Mesothelial cell of epicardium (in vitro differentiated cells): ENCODE measurements around the gene TULP1. TPM values are rescaled to one million over a fixed set of nuclear protein-coding genes. Genes with fewer than 3 reads are reported as not detected.
A peak's percentile ranks its signal among the peaks of the same experiment; 100 is the strongest.

Experiments
- DNase-seq, 2 experiments: peaks; one replicate each; pipeline ENCODE4 v3.0.0; 2021; ENCODE audit warnings: low spot score in 2 of 2; ENCODE audit not compliant: unreplicated experiment in 2 of 2
- H3K27ac Mint-ChIP-seq: 2 replicates; pipeline ENCODE4 v1.8.0; 2021; ENCODE audit warnings: mixed read lengths
- H3K27me3 Mint-ChIP-seq: 2 replicates; pipeline ENCODE4 v1.8.0; 2021; ENCODE audit warnings: low read depth, mixed read lengths
- H3K36me3 Mint-ChIP-seq: 2 replicates; pipeline ENCODE4 v1.8.0; 2021; ENCODE audit warnings: mixed read lengths
- H3K4me1 Mint-ChIP-seq: 2 replicates; pipeline ENCODE4 v1.8.0; 2021; ENCODE audit warnings: mixed read lengths
- H3K4me3 Mint-ChIP-seq: 2 replicates; pipeline ENCODE4 v1.8.0; 2021; ENCODE audit warnings: mild to moderate bottlenecking, moderate library complexity, mixed read lengths
- H3K9me3 Mint-ChIP-seq: 2 replicates; pipeline ENCODE4 v1.8.0; 2021; ENCODE audit warnings: mixed read lengths
- microRNA-seq: library from miRNA; unstranded; fragments of <30 nt; microRNA quantifications from one replicate; pipeline ENCODE4 v1.2.0, GENCODE V29; 2021; ENCODE audit warnings: inconsistent platforms, mixed read lengths
- total RNA-seq: library from RNA; stranded (reverse); gene quantifications from 3 replicates; pipeline ENCODE4 v1.2.1, GENCODE V29; 2021
- TF ChIP-seq, protein P1 (sequence below): fragments of 200-600 bp; sonication (generic); IDR thresholded peaks from one replicate; pipeline ENCODE4 v1.5.0; 2021; ENCODE audit warnings: antibody characterized with exemption; ENCODE audit not compliant: unreplicated experiment

The TULP1 gene
- total RNA-seq, 1 donor from 2014 or later: 17.7 TPM

DNA sequence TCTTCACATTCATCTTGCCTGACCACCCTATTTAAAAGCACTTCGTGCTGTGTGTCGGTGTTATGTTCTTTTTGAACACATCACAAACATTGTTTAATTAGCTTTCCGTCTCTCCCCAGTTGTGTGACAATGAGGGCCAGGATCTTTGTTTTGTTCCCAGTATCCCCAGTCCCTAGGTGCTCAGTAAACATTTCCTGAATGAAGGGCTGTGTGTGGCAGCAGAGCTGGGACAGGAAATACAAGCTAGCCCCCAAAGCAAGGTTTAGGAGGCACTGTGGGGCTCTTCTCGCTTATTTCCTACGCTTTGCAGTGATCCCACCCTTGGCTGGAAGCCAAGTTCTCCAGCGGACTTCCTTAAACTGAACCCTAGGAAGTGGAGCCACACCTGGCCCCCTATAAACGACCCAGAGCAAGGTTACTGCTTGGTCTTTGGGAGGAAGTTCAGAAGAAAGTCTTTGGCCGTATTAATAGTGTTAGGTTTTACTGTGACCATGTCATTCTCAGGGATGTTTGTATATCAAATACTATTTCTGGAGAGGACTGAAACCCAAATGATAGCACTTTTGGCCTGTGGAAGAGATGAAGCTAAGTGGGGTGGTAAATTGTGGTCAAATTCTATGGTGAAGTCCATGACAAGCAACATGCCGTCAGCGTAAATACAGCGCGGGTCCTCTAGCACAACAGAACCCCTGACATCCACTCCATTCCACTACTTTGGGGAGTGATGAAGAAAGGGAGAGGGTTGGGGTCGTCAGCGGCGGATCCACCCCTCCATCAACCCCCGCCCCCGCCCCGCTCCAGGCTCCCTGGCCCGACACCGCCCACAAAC lies 61.1 kb downstream of the TULP1 start:
- no peak for DNase-seq
- Mint-ChIP-seq H3K36me3 (peaks cover 9% of the 10 kb centered on the region), H3K9me3 (no peaks in the 10 kb centered on the region), H3K27ac (peak overlapping the region; percentile 39), H3K27me3 (peaks cover 4% of the 10 kb centered on the region), H3K4me1 (peaks cover 32% of the 10 kb centered on the region), H3K4me3 (peak overlapping the region; percentile 74)
- TF ChIP-seq, protein P1, sequence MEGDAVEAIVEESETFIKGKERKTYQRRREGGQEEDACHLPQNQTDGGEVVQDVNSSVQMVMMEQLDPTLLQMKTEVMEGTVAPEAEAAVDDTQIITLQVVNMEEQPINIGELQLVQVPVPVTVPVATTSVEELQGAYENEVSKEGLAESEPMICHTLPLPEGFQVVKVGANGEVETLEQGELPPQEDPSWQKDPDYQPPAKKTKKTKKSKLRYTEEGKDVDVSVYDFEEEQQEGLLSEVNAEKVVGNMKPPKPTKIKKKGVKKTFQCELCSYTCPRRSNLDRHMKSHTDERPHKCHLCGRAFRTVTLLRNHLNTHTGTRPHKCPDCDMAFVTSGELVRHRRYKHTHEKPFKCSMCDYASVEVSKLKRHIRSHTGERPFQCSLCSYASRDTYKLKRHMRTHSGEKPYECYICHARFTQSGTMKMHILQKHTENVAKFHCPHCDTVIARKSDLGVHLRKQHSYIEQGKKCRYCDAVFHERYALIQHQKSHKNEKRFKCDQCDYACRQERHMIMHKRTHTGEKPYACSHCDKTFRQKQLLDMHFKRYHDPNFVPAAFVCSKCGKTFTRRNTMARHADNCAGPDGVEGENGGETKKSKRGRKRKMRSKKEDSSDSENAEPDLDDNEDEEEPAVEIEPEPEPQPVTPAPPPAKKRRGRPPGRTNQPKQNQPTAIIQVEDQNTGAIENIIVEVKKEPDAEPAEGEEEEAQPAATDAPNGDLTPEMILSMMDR: no peak

DNA sequence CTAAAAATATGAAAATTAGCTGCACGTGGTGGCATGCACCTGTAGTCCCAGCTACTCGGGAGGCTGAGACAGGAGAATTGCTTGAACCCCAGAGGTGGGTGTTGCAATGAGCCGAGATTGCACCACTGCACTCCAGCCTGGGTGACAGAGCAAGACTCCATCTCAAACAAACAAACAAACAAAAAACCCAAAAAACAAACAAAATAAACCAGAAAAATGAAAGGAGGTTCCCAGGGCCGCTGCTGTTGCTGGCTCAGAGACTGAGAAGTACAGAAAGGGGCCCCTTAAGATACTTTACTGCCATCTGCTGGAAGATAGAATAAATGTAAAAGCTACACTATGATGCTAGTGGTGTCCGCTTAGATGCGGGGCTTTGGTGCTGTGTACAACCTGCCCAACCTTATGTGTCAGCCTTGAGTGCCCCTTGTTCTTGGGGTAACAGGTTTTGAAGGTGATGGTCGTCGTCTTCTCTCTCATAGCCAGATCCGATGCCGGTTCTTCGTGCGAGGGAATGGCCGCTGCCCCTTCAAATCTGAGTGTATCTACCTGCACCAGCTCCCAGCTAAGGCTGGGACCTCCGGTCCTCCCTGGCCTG lies 63.3 kb downstream of the TULP1 start:
- no peak for DNase-seq
- peaks cover 4% of the 10 kb centered on the region for H3K27me3 Mint-ChIP-seq
- H3K9me3 Mint-ChIP-seq: no peaks in the 10 kb centered on the region
- H3K36me3 Mint-ChIP-seq: no peaks in the 10 kb centered on the region
- H3K4me3 Mint-ChIP-seq: no peak overlapping the region
- H3K27ac Mint-ChIP-seq: no peak overlapping the region
- TF ChIP-seq, protein P1: peak; percentile 46
- H3K4me1 Mint-ChIP-seq: peaks cover 27% of the 10 kb centered on the region

DNA sequence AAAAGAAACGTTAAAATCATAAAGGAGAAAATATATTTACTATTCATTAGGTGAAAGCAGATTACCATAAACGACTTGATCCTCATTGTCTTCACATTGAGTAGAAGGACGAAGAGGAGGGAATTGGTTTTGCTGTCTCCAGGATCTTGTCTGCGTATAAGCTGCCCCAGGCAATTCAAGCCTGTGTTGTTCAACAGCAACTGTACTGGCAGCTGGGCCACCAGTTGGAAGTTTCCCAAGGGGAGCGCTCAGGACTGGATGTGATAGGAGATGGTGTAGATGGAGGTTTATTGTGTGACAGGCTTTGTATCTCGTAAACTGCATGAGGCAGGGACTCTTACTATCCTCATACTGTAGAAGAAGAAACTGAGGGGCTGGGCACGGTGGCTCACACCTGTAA lies 64.5 kb downstream of the TULP1 start:
- DNase-seq: no peak
- H3K27me3 Mint-ChIP-seq: peaks cover 4% of the 10 kb centered on the region
- peaks cover 16% of the 10 kb centered on the region for H3K4me1 Mint-ChIP-seq
- no peaks in the 10 kb centered on the region for H3K9me3 Mint-ChIP-seq
- no peaks in the 10 kb centered on the region for H3K36me3 Mint-ChIP-seq
- TF ChIP-seq, protein P1: no peak
- no peak overlapping the region for H3K27ac Mint-ChIP-seq
- H3K4me3 Mint-ChIP-seq: no peak overlapping the region

Small RNA genes lying within 50 kb of the gene (microRNA-seq; reads per million reads assigned to microRNA genes)
- 1.8 reads per million for gene MIR7111

Other genes with a start within 250 kb of the TULP1 start
- gene DEF6, start 215.1 kb downstream of the TULP1 start, total RNA-seq: 9.3 to 11.3 TPM (median 9.7 TPM) in 3 replicates
- gene PPARD, start 170.3 kb downstream of the TULP1 start, total RNA-seq: 19.5 to 21.7 TPM (median 20.8 TPM) in 3 replicates
- gene FANCE, start 60.6 kb downstream of the TULP1 start, total RNA-seq: 7.0 to 8.5 TPM (median 8.0 TPM) in 3 replicates
- 1,840 to 1,922 TPM (median 1,906 TPM) in 3 replicates for gene RPL10A, start 44.5 kb downstream of the TULP1 start, total RNA-seq
- 88.2 to 91.8 TPM (median 91.4 TPM) in 3 replicates for gene TEAD3, start 15.8 kb downstream of the TULP1 start, total RNA-seq
- gene FKBP5, start 176.0 kb upstream of the TULP1 start, total RNA-seq: 7.3 to 7.6 TPM (median 7.3 TPM) in 3 replicates
- 3.3 to 4.9 TPM (median 4.2 TPM) in 3 replicates for gene ARMC12, start 224.1 kb upstream of the TULP1 start, total RNA-seq